Fibroblast of pulmonary artery (primary cell): ENCODE data around the gene GPALPP1.
"Not testable (repeated sequence)": the region's sequence is repeated elsewhere in the genome, so short reads cannot be mapped to it uniquely, and the experiment has no call there.

ENCODE experiments used
- DNase-seq: peaks from one replicate; pipeline ENCODE4 v3.0.0-alpha.2; 2010; ENCODE audit warnings: low read depth
- H3K4me3 ChIP-seq: replicated peaks from 2 replicates; pipeline ENCODE4 v1.5.1; 2011; ENCODE audit warnings: low read depth, mild to moderate bottlenecking, control low read depth, low read length, moderate library complexity
- TF ChIP-seq, protein P1 (sequence below): IDR thresholded peaks from 2 replicates; pipeline ENCODE4 v1.5.1; 2011; ENCODE audit warnings: mild to moderate bottlenecking, control low read depth, low read length, inconsistent platforms; ENCODE audit errors: missing control alignments

Gene GPALPP1, protein sequence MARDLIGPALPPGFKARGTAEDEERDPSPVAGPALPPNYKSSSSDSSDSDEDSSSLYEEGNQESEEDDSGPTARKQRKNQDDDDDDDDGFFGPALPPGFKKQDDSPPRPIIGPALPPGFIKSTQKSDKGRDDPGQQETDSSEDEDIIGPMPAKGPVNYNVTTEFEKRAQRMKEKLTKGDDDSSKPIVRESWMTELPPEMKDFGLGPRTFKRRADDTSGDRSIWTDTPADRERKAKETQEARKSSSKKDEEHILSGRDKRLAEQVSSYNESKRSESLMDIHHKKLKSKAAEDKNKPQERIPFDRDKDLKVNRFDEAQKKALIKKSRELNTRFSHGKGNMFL

DNA sequence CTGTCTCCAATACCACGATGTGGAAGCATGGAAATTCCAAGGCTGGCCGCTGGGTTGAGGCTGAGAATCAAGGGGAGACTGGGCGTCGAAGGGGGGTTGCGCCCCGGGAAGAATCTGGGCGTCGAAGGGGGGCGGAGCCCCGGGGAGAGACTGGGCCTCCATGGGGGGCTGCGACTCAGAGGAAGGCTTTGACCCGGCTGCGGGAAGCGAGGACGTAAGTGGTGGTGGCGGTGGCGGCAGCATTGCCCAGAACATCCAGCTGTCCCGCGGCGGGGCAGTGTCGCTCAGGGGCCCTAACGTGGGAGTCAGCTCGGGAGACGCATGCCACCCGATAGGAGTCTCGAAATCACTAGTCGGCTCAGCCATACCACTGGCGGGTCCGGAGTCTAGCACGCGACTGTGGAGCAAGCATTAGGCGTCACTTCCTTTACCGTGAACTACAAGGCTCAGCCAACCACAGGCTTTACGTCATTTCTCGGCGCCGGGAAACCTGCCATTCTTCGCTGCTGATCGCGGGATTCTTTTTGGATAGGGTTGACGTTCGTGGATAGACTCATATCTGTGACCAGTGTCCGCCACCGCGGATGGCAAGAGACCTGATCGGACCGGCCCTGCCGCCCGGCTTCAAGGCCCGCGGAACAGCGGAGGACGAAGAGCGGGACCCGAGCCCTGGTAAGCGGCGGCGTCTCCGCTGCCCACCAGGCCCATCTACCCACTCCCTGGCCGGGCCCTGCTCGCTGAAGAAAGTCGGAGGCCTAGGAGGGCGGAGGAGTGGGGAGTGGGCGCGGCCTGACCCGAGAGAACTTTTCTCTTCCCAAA lies at the start of gene GPALPP1, which contains the start of gene NUFIP1:
GPALPP1 (plus strand) TSS at position 468 of the 819 bp plus-strand sequence; CDS start at position 585, 117 bp downstream.
NUFIP1 (minus strand) TSS at position 401 of the 819 bp plus-strand sequence; CDS start at position 366, 35 bp downstream.
- DNase-seq, result peak; percentile 96
- TF ChIP-seq, protein P1, sequence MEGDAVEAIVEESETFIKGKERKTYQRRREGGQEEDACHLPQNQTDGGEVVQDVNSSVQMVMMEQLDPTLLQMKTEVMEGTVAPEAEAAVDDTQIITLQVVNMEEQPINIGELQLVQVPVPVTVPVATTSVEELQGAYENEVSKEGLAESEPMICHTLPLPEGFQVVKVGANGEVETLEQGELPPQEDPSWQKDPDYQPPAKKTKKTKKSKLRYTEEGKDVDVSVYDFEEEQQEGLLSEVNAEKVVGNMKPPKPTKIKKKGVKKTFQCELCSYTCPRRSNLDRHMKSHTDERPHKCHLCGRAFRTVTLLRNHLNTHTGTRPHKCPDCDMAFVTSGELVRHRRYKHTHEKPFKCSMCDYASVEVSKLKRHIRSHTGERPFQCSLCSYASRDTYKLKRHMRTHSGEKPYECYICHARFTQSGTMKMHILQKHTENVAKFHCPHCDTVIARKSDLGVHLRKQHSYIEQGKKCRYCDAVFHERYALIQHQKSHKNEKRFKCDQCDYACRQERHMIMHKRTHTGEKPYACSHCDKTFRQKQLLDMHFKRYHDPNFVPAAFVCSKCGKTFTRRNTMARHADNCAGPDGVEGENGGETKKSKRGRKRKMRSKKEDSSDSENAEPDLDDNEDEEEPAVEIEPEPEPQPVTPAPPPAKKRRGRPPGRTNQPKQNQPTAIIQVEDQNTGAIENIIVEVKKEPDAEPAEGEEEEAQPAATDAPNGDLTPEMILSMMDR, result peak; percentile 4
- peak within 1 kb of the TSS; percentile 97 for H3K4me3 ChIP-seq

DNA sequence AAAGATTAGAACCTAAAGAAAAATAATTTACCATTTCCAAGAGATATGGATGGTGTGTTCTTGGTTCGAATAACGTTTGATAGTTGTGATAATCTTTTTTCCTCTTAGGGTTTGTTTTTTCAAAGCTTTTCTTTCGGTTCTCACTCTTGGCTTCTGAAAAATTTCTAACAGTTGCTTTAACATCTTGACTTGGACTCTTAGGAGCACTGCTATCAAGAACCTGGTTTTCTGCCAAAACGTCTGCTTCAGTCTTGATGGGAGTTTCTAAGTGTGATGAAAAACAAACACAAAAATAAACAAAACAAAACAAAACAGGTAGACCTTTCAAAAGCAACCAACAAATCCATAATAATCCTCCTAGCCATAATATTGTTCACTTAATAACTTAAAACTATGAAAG lies 45.9 kb upstream of the GPALPP1 start:
- DNase-seq, result not testable (repeated sequence)

DNA sequence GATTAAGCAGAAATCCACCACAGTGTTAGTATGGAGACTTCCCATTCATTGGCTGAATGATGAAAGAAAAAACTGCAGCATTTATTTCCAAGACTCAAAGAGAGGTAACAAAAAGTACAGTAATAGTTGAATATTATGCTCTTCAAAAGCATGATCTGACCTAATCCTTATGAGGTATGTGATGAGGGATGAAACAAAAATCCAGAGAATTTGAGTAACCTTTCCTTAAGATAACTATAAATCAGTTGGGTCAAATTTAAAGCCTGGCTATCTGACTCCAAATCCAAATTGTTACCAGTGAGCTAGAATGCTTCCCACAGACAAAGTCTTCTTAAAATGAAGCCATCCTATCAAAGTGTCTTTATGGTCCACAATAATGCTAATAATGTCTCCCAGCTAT lies 38.2 kb upstream of the GPALPP1 start:
- no peak for DNase-seq
- TF ChIP-seq, protein P1, result no peak
- no peak overlapping the region for H3K4me3 ChIP-seq

More for the DNA sequence above, 45.9 kb upstream of the GPALPP1 start:
- H3K4me3 ChIP-seq, result not testable (repeated sequence)

DNA sequence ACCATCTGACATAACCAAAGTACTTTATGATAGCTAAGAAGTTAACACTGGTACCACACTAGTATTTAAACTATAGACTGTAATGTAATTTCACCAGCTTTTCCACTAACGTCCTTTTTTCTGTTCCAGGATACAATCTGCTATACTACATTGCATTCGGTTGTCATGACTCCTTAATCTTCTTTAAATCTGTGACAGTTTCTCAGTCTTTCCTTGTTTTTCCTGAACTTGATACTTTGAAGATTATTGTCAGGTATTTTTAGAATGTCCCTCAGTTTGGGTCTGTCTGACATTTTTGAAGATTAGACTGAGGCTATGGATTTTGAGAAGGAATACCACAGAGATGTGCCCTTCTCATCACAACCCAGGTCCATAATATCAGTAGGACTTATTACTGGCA lies 36.7 kb upstream of the GPALPP1 start:
- TF ChIP-seq, protein P1, result no peak
- no peak overlapping the region for H3K4me3 ChIP-seq
- no peak for DNase-seq

DNA sequence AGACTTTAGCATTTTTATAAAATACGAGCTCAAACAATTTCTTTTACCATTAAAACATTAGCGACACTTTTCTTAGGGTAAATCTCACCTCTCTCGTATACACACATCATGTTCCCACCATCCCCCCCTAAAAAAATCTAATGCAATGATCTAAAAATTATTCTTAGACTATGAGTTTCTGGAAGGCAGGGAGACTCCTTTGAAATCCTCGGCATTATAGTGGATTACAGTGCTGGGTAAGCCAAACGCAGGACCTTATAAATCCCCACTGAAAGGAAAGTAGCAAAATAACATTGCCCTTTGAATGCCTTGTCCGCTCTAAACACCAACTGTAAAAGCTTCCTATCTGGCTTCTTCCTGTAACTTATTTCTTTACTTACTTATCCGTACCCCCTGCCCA lies 35.1 kb upstream of the GPALPP1 start:
- TF ChIP-seq, protein P1, result no peak
- no peak overlapping the region for H3K4me3 ChIP-seq

DNA sequence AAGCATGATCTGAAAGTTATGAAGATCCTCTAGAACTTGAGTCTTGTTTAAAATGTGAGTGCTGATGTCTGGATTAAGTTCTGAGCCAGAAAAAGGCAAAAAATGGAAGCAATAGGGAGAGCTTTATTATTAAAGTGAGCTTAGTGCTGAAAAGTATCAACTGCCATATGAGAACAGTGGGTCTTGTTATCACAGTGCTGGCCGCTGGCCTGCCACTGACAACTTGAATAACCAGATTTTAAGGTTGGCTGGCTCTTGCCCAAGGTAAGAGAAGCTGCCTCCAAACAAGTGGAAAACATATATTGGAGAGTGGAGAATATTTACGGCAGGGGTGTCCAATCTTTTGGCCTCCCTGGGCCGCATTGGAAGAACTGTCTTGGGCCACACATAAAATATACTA lies 33.9 kb upstream of the GPALPP1 start:
- no peak for DNase-seq
- TF ChIP-seq, protein P1, result no peak

More for the DNA sequence above, 35.1 kb upstream of the GPALPP1 start:
- no peak for DNase-seq

DNA sequence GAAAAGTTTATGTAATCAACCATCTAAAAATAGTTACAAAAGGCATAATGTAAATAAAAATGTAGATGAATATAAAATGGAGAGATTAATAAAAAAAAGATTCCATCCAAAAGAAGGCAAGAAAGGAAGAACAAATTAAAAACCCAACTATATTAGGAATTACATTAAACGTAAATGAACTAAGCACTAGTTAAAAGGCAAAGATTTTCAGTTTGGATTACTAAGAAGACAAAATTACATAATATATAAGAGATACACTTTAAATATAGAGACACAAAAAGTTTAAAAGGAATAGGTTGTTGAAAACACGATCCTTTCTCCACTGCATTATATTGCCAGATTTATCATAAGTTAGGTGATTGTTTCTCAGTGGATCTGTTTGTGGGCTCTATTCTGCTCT lies 27.3 kb upstream of the GPALPP1 start:
- H3K4me3 ChIP-seq, result no peak overlapping the region
- TF ChIP-seq, protein P1, result no peak
- DNase-seq, result no peak

More for the DNA sequence above, 33.9 kb upstream of the GPALPP1 start:
- no peak overlapping the region for H3K4me3 ChIP-seq
